HG02981 (cell line): ENCODE data around the gene SACS.
"Not testable (repeated sequence)": the region's sequence is repeated elsewhere in the genome, so short reads cannot be mapped to it uniquely, and the experiment has no call there.

Experiments
- ATAC-seq: cut with Tn5 transposase; IDR thresholded peaks from one replicate; pipeline ENCODE4 v1.9.1; 2021; ENCODE audit warnings: mild to moderate bottlenecking, moderate library complexity; ENCODE audit not compliant: unreplicated experiment

SACS gene

DNA sequence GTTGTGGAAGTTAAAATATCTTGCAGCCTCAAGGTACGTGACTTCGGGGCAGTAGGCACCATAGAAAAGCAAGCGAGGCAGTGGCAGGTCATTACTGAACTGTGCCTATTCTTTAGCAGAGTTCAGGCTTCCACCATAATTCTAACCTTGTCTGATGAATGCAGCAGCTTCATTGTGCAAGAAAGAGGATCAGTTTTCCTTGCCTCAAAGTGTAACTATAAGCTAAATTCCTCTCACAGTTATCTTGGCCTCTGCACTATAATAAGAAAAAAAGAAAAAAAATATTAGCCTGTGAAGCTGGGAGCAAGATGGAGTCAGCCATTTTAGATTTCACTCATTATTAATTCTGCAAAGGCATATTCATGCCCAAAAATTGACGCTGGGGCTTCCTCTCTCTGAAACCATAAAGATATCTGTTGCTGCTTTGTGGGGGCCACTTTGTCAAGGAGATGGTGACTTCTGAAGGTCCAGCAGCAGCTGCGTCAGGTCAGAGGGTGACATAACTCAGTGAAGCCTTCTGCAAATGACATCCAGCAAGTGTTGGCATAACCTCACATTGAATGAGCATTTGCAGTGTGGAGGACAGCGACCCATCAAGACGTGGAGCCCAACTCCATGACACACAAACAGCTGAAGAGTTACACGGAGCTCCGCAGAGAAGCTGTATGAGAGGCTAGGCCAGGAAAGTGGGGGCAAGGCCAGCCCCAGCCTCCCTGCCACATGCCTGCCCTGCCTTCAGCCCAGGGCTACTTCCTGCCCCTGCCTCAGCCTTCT is 23.1 kb upstream of the SACS start:
- ATAC-seq, result no peak

DNA sequence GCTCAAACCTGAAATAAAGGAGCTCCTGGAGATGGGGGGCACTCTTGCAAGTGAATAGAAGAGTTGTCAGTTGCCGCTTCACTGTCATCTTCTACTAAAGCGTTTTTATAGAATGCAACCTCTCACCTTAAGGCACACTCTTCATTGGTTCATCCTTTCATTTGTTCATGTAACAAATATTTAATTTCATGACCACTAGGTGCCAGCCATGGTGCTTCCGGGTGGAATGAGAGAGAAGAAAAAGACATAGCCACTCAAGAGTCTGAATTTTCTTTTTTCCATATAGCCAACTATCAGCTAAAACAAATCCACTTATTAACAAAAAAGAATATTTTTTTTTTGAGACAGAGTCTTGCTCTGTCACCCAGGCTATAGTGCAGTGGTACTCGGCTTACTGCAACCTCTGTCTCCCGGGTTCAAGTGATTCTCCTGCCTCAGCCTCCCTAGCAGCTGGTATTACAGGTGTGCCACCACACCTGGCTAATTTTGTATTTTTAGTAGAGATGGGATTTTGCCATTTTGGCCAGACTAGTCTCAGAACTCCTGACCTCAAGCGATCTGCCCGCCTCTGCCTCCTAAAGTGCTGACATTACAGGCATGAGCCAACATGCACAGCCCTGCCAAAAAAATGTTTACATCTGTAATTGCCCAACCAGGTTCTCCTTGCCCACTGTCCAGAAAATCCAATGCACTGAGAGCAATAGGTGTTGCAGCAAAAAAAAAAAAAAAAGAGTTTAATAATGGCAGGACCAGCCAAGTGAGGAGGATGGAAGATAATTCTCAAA is 22.1 kb upstream of the SACS start:
- ATAC-seq, result no peak

DNA sequence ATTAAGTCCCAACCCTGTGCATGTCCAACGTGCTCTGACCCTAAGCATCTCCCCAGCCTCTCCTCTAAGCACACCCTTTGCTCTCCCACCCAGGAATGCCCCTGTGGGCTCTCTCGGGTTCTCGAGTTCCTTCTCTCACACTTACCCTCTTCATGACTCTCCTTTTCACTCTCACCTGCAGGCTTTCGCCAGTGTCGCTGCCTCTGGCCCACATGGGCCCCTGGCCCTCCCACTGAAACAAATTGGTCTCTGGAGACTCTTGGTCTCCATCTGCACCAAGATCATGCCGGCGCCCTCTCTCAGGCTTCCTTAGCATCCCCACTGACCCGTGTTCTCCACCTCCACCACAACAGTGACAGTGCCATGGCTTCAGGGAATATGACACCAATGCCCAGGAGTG is 19.6 kb upstream of the SACS start:
- no peak for ATAC-seq

DNA sequence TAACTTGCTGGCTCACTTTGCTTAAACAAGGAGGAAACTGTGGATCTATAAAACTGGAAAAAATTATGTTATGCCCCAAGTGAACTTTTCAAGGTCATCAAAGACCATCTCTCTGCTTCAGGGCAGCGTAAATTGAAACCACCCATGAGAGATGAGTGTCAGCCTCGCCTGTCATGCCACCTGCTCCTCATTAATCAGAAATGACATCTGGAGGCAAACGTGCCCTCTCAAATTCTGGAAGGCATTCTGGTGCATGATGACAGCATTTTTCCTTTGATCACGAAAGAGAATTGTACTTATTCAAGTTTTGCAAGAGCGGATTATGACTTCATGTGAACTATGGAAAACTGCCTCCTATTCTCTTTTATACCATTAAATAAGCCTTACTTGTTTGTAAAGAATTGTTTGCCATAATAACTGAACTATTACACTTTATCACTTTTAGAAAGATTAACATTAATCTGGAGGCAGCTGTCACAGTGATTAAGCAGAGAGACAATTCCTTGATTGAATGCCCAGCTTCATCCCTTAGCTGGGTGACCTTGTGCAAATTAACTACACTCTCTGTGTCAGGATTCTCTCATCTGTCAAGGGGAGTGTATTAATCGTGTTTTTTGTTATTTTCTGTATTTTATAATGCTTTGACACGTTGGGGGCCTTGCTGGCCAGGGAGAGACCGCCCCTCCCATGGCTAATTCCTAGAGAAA is 17.0 kb upstream of the SACS start:
- ATAC-seq, result no peak

DNA sequence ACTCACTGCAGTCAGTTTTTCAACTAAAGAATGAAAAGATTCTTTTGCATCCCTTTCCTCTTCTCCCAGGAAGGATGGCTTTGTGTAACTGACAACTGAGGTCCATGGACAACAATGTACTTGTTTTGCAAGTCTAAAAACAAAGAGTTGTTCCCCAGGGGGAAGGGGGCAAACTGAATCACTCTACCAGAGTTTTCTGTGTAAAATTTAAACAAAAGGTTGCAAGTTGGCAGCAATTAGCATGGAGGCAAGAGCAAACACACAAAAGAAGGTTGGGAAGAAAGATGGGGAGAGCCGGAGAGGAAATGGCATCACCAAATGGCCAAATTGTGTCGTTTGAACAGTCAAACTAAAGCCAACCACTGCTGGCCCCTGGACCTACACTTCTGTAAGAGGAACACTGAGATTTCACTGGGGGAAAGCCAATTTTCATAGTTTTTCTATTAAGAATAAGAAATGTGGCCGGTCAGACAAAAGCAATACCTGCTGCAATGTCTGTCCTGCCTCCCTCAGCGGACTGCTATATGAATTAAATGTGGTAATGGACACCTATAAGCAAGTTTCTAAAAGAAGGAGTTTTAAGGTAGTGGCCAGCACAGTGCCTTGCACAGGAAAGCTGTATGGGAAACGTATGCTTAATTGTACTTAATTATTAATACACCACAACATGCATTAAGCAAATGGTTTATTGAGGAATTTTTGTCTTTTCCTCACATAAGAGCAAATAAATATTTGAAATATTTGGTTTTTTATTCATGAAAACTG is 16.1 kb upstream of the SACS start:
- ATAC-seq, result no peak

DNA sequence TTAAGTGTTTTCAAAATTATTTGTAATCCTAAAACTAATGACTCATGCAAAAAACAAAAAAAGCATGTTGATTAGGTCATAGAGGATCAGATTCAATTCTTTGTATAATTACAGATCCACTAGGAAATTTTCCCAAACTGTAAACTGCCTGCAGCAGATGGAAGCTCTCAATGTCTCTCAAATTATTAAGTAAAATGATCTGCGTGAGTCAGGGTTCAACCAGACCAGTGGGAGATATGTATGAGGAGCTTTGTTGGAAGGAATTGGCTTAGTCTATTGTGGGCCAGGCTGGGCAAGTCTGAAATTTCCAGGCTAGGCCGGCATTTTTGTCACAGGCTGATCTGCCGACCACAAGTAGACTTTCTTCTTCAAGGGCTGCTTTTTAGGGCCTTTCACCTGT is 14.4 kb upstream of the SACS start:
- no peak for ATAC-seq

DNA sequence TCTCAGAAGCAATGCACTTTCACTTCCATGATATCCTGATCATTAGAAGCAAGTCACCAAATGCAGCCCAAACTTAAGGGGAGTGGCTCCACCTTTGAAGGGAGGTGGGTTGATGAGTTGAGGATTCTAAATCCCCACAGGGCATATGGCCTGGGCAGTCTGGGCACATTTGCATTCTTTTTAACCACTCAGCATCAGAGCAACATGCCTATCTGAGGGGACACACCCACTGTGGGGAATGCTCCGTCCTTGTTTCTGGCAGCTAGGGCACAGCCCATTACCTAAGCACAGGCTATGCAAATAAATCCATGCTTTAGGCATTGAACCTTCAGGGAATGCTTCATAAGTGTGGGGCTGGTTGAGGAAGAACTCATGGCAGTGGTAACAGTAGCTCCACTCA is 12.3 kb upstream of the SACS start:
- ATAC-seq, result no peak

DNA sequence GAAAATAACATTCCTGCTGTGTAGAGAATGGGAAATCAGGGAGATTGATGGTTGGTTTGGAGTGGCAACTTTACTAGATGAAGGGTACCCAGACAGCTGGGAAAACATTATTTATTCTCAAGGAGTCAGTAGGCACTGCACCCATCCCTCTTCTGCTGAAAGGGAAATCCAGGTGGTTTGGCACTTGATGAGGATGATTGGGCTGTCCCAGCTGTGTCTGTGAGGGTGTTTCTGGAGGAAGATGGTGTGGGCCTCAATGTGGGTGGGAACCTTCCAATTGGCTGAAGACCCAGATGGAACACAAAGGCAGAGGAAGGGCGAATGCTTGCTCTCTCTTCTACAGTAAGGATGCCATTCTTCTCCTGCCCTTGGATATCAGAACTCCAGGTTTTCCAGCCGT is 10.4 kb upstream of the SACS start:
- no peak for ATAC-seq

DNA sequence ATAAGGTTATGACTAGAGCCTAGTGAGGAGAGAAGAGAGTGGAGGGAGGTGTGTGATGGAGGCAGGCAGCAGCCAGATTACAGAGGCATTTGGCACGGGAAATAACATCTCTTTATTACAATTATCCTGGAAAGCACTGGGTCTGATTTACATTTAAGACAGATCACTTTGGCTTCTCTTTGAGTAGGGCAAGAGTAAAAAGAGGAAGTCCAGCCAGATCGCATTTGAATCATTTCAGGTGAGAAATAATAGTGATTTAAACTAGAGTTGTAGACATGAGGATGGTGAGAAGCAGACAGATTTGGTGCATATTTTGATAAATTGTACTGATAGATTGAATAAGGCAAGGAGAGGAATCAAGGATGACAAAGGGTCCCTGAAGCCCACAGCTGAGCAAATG is 9.6 kb upstream of the SACS start:
- no peak for ATAC-seq

DNA sequence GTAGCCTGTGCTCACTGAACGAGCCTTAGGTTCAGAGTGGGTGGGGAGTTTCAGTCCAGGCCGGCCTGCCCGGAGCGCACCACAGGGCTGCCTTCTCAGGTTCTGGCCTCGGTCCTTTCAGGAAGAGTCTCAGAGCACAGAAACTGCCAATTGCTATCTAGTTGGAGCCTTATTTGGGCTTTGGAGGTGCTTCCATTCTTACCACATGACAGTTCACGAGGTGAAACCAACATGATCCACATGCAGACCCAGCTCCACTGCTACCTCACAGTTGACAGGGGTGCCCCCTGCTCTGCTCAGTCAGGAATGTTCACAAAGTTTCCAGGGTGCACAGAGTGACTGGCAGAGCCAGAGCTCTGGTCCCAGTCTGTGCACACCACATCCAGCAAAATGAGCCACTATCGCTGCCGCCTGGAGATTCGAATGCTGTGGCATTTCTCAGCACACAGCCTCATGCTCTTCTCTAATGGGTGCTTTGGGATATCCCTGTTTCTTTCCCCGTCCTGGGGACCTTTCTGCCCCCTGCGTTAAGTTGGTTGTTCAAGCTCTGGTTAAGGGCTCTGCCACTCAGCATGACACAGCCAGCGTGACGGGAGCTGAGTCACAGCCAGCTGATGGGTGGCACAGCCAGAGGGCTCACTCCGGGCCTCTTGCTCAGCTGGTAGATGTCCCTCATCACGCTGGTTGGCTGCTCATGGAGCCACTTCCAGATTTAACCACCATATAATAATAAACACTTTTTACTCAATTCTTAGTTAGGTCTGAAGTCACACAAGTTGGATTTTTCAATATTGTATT is 7.5 kb upstream of the SACS start:
- no peak for ATAC-seq

DNA sequence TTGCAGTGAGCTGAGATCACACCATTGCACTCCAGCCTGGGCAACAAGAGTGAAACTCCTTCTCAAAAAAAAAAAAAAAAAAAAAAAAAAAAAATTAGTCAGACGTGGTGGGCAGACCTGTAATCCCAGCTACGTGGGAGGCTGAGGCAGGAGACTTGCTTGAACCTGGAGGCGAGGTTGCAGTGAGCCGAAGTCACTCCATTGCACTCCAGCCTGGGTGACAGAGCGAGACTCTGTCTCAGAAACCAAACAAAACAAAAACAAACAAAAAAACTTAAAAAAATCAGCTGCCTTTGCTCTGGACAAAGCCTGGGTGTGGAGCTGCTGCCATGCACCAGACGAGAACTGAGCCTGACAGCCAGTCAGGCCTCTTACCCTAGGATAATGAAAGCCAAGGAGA is 6.8 kb upstream of the SACS start:
- not testable (repeated sequence) for ATAC-seq

DNA sequence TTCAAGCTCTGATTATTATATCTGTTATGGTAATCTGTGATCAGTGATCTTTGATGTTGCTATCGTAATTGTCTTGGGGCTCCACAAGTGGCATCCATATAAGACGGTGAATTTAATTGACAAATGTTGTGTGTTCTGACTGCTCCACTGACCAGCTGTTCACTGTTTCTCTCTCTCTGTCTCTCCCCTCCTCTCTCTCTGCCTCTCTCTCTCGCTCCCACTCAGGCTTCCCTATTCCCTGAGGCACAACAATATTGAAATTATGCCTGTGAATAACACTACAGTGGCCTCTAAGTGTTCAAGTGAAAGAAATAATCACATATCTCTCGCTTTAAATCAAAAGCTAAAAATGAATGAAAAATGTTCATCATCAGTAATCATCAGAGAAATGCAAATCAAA is 4.4 kb upstream of the SACS start:
- ATAC-seq, result no peak

DNA sequence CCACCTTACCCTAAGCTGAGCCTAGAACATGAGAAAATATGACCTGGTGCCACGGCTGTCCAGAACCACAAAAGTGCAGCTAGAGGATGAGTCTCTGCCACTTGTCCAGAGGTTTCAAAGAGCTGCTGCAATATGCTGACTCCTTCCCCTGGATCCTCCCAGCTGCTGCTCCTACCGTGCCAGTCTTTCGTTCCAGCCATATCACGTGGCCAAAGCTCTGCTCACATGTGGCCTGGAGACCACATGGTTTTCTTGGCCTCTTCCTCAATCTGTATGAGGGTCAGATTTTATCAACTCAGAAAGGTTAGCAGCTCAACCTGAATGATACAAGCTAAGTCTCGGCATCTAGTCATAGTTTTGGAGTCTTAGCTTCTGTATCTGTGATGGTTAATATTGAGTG is 3.2 kb upstream of the SACS start:
- ATAC-seq, result no peak

DNA sequence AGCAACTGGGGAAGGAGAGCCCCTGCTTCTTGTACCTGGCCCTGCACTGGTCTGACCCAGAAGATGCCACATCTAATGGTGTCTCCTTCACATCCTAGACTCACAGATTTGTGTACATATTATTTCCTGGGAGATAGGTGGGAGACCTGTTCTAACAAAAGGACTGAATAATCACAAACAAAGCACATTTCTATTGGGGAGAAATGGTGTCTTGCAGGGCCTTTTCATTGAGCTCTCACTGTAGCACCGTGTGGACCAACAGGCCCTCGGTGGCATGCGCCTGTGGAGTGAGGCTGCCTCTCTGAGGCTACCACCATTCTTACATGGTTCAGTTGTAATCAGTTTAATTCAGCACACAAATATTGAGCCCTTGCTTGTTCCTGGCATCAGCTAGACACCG is 989 bp upstream of the SACS start:
- ATAC-seq, result no peak

DNA sequence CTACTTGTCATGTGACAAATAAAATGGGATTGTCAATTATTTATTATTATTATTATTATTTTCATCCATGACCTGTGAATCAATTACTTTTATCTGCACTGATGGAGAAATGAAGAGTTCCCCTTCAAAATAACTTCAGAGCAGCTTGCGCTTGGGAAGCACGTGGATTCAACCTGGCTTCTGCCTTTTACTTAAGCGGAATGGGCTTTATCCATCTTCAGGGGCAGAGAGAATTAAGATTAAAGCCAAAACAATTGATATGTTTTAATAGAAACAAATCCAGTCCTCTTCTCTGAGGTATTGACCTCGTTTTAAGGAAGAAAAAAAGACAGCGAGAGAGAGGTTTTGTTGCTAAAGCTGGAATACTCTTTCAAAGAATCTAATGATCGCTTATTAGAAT is 876 bp downstream of the SACS start:
- ATAC-seq, result no peak

DNA sequence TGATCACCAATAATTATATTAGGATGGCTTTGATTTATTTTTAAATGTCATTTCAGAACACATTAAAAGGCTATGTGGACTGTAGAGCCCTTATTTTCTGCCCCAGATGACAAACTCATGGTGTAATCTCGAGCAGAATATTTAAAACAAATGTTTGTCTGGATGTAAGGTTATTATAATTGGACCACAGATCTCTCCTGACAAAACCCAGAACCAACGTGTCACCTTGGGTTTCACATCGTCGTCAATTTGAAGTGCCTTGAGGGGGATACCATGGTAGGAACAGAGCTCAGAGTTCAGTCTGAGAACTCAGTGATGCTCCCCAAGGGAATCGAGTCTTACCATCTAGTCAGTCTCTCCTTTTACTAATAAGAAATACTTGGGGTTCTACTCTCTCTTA is 2.8 kb downstream of the SACS start:
- no peak for ATAC-seq

DNA sequence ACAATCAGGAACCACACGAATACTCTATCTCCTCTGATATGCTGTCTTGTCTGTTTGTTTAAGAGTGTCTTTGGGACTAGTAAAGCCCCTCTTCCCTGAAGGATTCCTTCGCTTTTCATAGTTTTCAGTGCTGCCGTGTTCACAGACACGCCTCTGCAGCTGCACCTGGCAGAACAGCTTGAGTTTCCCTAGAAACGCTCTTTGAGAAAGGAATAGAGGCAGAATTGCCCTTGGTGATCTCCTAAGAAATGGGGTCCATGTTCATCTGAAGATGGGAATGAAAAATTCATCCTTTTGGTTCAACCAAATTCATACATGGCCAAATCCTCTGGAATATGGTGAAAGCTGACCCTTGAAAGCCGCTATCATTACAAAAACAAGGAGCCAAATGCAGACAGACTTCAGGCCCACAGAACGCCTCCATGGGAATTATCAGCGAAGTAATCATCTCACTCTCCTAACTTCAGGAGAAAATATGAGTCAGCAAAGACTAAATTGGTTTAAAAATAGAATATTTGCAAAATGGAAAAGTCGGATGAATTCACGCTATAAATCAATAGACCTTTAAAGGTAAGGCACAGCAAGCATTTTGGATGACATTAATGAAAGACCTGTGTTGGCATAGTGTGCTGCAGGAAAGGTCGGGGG is 5.5 kb downstream of the SACS start:
- ATAC-seq, result no peak

DNA sequence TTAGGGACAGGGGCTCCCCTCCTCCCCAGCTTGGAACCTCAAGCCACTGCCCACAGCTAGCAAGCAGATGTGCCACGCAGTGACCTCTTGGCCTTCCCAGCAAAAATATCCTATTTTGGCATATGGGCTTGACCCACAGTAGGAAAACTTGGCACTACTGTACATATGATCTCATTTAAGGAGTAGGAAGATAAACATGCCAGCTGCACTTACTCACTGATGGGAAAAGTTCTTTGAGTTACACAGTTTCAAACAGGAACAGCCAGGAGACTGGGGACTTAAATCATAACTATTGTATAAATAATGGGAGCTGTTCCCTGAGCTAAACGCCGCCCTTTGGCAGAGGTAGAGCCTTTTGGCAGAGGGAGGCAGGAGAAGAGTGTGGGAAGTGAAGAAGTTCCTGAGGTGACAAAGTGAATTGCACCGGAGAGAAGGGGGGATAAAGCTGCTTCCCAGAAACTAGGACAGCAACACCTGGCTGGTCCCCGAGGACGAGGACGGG is 6.1 kb downstream of the SACS start:
- ATAC-seq, result no peak

DNA sequence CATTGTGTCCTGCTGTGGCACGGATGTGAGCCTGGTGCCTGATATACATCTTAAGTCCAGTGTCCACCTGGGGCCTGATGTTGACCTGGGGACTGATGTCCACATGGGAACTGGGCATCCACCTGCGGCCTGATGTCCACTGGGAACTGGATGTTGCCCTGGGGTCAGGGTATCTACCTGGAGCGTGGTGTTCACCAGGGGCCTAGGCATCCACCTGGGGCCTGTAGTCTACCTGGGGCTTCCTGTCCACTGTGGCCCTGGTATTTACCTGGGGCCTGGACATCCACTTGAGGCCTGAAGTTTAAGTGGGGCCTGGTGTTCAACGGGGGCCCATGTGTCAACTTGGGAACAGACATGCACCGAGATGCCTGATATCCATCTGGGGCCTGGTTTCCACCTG is 11.9 kb downstream of the SACS start:
- no peak for ATAC-seq
